Measurements from ENCODE around the gene BCL6. TPM values are rescaled to one million over a fixed set of nuclear protein-coding genes. Genes with fewer than 3 reads are reported as not detected.

BCL6 gene
- total RNA-seq, 1 donor from 2014 or later: 20.3 TPM

DNA sequence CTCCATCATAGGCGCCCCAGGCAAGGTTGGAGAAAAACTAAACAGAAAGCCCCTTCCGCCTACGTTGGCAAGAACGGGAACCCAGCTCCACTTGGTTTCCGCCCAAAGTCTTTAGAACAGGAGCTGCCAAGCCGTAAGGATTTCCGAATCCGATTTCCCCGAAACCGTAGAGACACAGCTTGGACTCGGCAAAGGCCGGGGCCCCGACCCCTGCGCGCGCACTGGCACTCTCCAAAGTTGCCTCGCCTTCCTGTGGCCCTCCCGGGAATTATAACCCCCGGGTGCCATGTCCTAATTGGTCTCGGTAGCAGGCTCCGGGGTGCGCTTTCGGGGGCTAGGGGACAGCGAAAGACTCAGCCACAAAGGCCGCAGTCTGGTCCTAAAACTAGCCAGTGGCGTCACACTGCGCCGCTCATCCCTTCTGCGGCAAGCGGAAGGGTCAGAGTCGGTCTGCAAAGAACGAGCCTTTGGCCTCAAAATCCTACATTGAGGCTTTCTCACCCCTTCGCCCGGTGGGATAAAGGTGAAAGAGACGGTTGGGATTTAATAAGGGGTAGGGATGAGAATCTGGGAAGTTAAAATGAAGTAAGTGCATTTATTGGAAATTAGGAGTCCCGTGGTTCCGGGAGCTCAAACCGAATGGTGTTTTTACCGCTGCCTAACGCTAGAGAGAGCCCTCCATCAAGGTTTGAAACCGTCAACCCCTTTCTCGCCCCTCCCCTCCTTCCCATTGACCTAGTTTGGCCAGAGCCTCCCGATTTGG lies 6.8 kb downstream of the BCL6 start:
- Histone ChIP-seq H3K36me3 (no peaks in the 10 kb centered on the region), H3K27me3 (peaks cover 31% of the 10 kb centered on the region), H2AFZ (replicated peaks) (peak overlapping the region; percentile 54), H3K9me3 (ENCODE audit: low read depth) (no peaks in the 10 kb centered on the region), H3K4me2 (peak overlapping the region; percentile 95), H3K4me1 (peaks cover 9% of the 10 kb centered on the region), H4K20me1 (ENCODE audit: low read depth) (peaks cover 54% of the 10 kb centered on the region), H3K4me3 (peak overlapping the region; percentile 62), H3F3A (ENCODE audit: low read depth) (peaks cover 32% of the 10 kb centered on the region), H3K9ac (no peak overlapping the region), H3K27ac (no peak overlapping the region), H3K79me2 (ENCODE audit: low read depth) (peaks cover 17% of the 10 kb centered on the region)
- Mint-ChIP-seq H3K9me3 (no peaks in the 10 kb centered on the region), H3K4me3 (peak overlapping the region; percentile 95), H3K27ac (peak overlapping the region; percentile 94), H3K27me3 (ENCODE audit: insufficient read depth, low read depth) (peaks cover 5% of the 10 kb centered on the region), H3K36me3 (no peaks in the 10 kb centered on the region), H3K4me1 (peaks cover 50% of the 10 kb centered on the region)
- TF ChIP-seq, protein P1, sequence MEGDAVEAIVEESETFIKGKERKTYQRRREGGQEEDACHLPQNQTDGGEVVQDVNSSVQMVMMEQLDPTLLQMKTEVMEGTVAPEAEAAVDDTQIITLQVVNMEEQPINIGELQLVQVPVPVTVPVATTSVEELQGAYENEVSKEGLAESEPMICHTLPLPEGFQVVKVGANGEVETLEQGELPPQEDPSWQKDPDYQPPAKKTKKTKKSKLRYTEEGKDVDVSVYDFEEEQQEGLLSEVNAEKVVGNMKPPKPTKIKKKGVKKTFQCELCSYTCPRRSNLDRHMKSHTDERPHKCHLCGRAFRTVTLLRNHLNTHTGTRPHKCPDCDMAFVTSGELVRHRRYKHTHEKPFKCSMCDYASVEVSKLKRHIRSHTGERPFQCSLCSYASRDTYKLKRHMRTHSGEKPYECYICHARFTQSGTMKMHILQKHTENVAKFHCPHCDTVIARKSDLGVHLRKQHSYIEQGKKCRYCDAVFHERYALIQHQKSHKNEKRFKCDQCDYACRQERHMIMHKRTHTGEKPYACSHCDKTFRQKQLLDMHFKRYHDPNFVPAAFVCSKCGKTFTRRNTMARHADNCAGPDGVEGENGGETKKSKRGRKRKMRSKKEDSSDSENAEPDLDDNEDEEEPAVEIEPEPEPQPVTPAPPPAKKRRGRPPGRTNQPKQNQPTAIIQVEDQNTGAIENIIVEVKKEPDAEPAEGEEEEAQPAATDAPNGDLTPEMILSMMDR (IDR thresholded peaks at IDR 0.05): peak; percentile 76
- TF ChIP-seq EZH2phosphoT487 (IDR thresholded peaks at IDR 0.05) (no peak), EZH2 (IDR thresholded peaks at IDR 0.05) (no peak)
- peak; percentile 95 for DNase-seq (ENCODE audit: low spot score)

DNA sequence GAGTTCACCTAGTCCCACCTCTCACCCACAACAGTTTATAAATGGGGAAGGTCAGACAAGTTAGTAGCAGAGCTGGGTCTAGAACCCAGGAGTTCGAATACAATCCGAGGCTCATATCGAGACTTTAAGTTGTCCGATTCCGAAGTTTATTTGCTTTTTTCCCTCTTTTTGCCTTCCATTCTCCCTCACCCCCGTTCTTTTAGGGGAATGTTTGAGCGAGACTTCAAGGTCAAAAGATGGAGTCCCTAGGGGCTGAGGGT lies 7.3 kb downstream of the BCL6 start:
- Histone ChIP-seq H3F3A (ENCODE audit: low read depth) (peaks cover 32% of the 10 kb centered on the region), H3K9ac (no peak overlapping the region), H3K36me3 (no peaks in the 10 kb centered on the region), H3K4me1 (peaks cover 9% of the 10 kb centered on the region), H3K4me3 (peak overlapping the region; percentile 62), H3K4me2 (peak overlapping the region; percentile 95), H3K27me3 (peaks cover 31% of the 10 kb centered on the region), H3K79me2 (ENCODE audit: low read depth) (peaks cover 12% of the 10 kb centered on the region), H4K20me1 (ENCODE audit: low read depth) (peaks cover 57% of the 10 kb centered on the region), H2AFZ (replicated peaks) (peak overlapping the region; percentile 54), H3K27ac (no peak overlapping the region), H3K9me3 (ENCODE audit: low read depth) (no peaks in the 10 kb centered on the region)
- Mint-ChIP-seq H3K27me3 (ENCODE audit: insufficient read depth, low read depth) (peaks cover 5% of the 10 kb centered on the region), H3K4me3 (peak overlapping the region; percentile 95), H3K4me1 (peaks cover 50% of the 10 kb centered on the region), H3K27ac (no peak overlapping the region), H3K36me3 (peaks cover 3% of the 10 kb centered on the region), H3K9me3 (no peaks in the 10 kb centered on the region)
- TF ChIP-seq EZH2phosphoT487 (IDR thresholded peaks at IDR 0.05): no peak
- TF ChIP-seq, protein P1 (IDR thresholded peaks at IDR 0.05): no peak
- no peak for TF ChIP-seq EZH2 (IDR thresholded peaks at IDR 0.05)
- no peak for DNase-seq (ENCODE audit: low spot score)

DNA sequence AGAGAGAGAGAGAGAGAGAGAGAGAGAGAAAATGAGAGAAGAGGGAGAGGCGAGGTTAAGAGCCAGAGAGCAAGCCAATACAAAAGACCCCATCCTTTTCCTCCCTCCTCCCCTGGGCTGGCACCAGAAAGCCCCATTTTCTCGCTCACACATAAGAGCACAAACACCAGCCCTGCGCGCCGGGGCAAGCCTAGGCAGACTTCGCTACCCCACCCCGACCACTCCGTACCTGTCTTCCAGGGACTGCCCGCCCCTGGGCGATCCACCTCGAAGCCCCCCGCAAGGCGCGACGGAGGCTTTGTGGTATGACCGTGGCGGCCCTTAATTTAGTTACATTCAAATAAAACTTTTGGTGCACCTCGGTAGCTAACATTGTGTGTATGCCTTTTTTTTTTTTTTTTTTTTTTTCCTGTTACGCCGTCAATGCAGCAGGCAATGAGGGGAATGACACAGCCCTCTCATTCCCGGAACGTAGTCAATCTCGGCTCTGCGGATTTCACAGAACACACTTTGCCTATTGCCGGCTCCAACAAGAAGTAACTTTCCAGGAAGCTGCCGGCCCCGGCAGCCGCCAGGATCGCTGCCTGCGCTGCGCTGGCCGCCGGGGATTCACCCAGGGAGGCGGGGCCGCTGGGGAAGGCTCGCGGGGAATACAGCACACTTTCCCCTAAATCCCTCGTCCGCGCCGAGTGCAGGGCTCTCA lies 7.7 kb downstream of the BCL6 start:
- peak overlapping the region; percentile 95 for H3K4me2 ChIP-seq
- H3K9me3 Mint-ChIP-seq: no peaks in the 10 kb centered on the region
- H3K4me1 ChIP-seq: peaks cover 9% of the 10 kb centered on the region
- no peaks in the 10 kb centered on the region for H3K36me3 ChIP-seq
- DNase-seq (ENCODE audit: low spot score): peak; percentile 74
- no peak overlapping the region for H3K27ac Mint-ChIP-seq
- H3K79me2 ChIP-seq (ENCODE audit: low read depth): peaks cover 7% of the 10 kb centered on the region
- H3K4me3 ChIP-seq: peak overlapping the region; percentile 62
- H3K36me3 Mint-ChIP-seq: peaks cover 3% of the 10 kb centered on the region
- TF ChIP-seq EZH2 (IDR thresholded peaks at IDR 0.05) (peak; percentile 52), EZH2phosphoT487 (IDR thresholded peaks at IDR 0.05) (no peak)
- TF ChIP-seq, protein P1 (IDR thresholded peaks at IDR 0.05): peak; percentile 11
- no peak overlapping the region for H2AFZ ChIP-seq (replicated peaks)
- H4K20me1 ChIP-seq (ENCODE audit: low read depth): peaks cover 53% of the 10 kb centered on the region
- H3K27me3 Mint-ChIP-seq (ENCODE audit: insufficient read depth, low read depth): peaks cover 5% of the 10 kb centered on the region
- peaks cover 45% of the 10 kb centered on the region for H3K4me1 Mint-ChIP-seq
- H3K27ac ChIP-seq: no peak overlapping the region
- H3F3A ChIP-seq (ENCODE audit: low read depth): peaks cover 31% of the 10 kb centered on the region
- no peak overlapping the region for H3K9ac ChIP-seq
- H3K27me3 ChIP-seq: peaks cover 31% of the 10 kb centered on the region
- H3K9me3 ChIP-seq (ENCODE audit: low read depth): no peaks in the 10 kb centered on the region
- peak overlapping the region; percentile 95 for H3K4me3 Mint-ChIP-seq
